ENCODE data around the gene KLK10. TPM values are rescaled to one million over a fixed set of nuclear protein-coding genes. Genes with fewer than 3 reads are reported as not detected.

Gene KLK10, protein sequence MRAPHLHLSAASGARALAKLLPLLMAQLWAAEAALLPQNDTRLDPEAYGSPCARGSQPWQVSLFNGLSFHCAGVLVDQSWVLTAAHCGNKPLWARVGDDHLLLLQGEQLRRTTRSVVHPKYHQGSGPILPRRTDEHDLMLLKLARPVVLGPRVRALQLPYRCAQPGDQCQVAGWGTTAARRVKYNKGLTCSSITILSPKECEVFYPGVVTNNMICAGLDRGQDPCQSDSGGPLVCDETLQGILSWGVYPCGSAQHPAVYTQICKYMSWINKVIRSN
- total RNA-seq (2014; rRNA removed; shearing (Covaris generic)), result 0.17 TPM in 1 of 2 replicates, not detected in the other
- polyA plus RNA-seq (2014; cell fraction: nucleus; rRNA removed), result not detected in 2 replicates

DNA sequence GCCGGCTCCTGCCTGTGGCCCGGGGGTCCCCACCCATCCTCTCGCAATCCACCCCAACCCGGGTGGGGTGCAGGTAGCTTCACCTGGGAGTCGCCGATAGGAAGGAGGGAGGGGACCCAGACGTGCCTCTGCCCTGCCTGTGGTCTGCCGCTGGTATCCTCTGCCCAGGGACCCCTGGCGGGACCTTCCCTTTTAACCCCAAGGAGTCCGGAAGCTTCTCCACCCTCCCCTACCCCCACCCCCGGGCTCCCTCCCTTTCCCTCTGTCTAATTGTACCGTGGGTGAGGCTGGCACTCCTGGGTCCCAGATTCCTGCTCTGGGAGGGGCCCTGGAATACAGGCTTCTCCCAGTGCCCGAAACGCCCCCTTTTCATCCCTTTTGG lies at the start of gene KLK10:
TSS of gene KLK10 (minus strand) at position 166 of the 382 bp plus-strand sequence. CDS start 579 bp downstream, outside the sequence.
- no peak for DNase-seq (ENCODE audit: extremely low read depth, low read depth)

DNA sequence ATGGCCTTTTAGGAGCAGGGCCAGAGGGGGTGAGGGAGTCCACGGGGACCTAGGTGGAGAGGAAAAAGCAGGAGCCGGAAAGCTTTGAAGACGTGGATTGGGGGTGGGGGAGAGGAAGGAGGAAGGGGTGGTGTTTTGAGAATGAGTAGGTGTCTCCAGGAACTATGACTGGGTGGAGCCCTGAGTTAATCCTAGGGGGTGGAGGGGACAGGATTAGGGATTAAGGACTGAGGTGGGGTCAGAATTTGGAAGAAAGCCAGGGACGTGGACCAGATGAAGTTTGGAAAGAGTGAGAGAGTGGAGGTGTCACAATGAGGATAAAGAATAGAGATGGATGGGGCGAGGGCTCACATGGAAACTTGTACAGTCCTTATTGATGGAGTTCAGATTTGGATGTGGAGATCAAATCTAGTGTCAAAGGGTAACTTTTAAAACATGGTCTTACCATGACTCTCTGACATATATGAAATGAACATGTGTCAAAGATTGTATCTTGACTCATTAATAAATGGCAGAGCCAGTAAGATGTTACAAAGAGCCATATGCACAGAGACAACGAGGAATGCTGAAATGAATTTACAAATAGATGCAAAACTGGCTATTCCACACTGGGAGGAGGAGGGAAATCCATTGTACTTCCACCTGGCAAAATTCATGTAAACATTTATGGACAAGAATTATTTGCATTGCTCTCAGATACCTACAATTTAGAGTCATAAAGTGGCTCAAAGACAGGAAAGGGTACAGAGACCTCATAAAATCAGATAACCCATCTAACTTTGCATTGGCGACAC lies 47.1 kb upstream of the KLK10 start:
- no peak for DNase-seq (ENCODE audit: extremely low read depth, low read depth)

DNA sequence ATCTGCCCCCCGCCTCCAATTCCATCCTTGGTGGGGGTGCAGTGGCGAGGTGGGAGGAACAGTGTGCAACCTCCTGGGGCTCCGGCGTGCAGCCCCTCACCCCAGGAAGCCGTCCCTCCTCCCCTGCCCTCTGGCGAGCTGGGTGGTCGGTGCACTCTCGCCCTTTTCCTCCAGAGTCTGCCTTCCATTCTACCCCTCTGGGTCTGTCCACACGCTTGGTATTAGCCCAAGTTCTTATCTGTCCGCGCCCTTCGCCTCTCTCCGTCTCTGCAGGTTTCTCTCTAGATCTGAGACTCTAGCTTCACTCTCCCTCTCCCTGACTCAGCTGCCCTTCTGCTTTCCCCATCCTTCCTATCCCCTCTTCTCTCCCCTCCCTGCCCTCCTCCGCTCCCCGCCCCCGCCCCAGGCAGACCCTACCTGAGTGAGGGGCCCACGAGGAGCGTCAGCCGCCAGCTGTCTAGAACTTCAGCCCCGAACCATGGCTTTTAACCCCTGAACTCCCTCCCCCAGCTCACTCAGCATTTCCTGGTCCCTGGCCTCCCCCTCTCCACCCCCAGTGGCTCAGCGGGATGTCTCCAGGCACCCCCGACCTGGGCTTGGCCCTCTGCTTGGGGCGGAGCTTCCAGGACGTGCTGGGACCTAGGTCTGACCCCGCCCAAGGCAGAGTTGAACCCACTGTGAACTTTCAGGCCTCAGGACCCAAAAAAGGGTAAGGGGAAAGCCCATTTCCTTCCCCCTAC lies 45.9 kb upstream of the KLK10 start:
- no peak for DNase-seq (ENCODE audit: extremely low read depth, low read depth)

DNA sequence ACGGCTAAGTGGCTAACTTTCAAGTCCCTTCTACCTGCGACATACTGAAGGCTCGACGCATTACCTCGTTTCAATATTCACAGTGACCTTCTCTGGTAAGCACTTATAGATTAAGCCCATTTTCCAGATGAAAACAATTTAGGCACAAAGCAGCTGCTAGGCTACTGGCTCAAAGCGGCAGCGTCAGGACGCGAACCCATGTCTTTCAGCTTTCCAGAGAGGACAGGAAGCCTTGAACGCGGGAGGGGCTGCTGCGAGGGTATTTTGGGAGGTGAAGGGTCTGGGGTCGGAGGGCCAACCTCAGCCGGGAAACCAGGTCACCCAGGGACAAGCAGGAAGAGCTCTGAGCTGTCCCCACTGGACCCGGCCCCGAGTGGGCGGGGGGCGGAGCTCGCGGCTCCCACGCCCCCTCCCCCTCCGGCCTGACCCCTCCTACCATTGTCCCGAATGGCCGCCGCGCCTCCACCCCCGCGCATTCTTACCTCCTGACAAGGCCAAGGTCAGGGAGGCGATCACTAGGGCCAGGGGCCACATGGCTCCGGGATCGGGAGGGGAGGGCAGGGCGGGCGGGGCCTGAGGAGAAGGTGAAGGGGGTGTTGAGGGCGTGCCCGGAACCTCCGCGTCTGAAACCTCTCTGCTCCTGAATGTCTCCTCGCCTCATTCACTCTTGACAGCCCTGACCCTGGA lies 45.2 kb upstream of the KLK10 start, which contains the start of gene KLK13:
TSS of gene KLK13 (minus strand) at position 559 of the 687 bp plus-strand sequence. CDS start at position 534, 25 bp downstream.
- no peak for DNase-seq (ENCODE audit: extremely low read depth, low read depth)

DNA sequence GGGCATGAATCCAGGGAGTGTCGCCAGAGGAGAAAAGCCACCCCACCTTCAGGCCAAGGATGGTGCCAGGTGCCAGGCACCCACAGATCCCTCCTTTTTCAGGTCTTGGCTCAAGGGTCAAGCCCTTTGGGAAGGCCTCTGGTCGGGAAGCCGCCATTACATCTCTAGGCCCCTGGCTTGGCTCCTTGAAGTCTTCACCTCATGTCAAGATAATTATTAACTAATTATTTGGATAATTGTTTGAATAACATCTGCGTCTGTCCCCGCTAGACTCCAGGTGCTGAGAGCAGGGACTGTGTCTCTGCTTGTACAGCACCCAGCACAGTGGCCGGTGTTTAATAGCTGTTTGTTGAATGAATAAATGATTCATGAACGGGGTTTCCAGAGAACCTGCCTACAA lies 44.2 kb upstream of the KLK10 start:
- DNase-seq (ENCODE audit: extremely low read depth, low read depth), result no peak

DNA sequence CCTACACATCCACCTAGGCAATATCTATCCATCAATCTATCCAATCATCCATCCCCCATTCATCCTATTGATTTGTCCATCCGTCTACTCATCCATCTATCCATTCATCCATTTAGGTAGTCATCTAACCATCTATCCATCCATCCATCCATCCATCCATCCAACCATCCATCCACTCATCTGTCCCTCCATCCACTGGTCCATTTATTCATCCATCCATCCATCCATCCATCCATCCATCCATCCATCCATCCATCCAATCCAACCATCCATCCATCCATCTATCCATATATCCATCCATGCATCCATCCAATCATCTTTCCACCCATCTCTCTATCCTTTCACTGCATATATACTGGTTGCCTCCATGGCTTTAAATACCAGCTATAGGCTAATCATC lies 41.5 kb upstream of the KLK10 start:
- DNase-seq (ENCODE audit: extremely low read depth, low read depth), result no peak

DNA sequence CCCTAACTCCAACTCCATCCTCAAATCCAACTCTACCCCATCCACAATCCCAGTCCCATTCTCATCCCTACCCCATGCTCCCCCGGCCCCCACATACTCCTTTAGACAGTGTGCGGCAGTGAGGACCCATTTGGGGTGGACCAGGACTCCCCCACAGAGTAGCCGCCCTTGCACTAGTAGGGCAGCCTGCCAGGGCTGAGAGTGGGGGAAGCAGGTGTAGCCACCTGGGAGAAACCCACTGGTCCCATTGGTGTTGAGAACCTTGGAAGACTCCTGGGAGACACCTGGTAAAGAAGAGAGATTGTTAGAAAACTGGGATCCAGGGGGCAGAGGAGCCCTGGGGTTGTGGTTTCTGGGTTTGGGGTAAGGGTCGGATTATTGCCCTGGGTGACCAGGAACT lies 40.8 kb upstream of the KLK10 start:
- no peak for DNase-seq (ENCODE audit: extremely low read depth, low read depth)

DNA sequence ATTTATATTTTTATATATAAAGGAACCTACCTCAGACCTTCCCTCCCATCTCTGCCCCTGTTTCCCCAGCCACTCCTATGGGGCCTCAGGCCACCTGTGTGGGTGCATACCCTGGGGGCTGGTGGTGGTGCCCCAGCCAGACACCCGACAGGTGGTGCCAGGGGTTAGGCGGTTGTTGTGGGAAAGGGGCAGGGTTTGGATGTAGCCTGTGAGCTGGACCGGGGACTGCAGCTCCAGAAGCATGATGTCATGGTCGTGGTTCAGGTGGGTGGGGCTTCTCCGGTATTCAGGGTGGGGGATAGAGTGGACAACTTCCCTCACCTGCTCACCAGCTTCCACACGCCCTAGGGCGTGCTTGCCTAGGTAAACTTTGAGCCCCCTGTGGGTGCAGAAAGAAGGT lies 40.2 kb upstream of the KLK10 start:
- DNase-seq (ENCODE audit: extremely low read depth, low read depth), result no peak

DNA sequence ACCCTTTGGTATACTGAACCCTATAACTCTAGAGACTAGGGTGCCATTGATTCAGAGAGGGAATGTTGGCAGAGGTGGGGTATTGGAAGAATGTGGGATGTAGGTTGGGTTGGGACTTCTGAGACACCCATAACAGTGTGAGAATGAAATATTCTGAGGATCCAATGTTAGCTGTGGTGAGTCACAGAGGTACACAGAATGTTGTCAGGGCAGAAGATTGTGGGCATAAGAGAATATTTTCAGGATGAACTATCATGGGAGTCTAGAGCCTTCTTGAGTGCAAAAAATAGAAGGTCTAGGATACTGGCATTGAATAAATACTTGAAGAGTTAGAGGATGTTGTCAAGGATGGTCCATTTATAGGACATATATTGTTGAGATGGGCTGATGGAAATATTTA lies 36.4 kb upstream of the KLK10 start:
- DNase-seq (ENCODE audit: extremely low read depth, low read depth), result no peak

DNA sequence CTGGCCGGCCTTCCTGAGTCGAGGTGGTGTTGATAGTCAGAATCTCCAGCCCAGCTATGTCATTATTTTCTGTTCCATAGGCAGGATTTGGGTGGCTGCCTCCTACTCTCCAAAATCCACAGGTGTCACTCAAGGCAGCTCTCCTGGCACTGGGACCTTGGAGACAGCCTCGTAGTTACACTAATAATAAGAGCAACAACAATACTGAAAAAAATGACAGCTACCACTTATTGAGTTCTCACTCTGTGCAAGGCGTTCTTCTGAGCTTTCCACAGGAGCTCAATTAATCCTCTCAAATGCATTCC lies 27.5 kb upstream of the KLK10 start:
- DNase-seq (ENCODE audit: extremely low read depth, low read depth), result no peak

DNA sequence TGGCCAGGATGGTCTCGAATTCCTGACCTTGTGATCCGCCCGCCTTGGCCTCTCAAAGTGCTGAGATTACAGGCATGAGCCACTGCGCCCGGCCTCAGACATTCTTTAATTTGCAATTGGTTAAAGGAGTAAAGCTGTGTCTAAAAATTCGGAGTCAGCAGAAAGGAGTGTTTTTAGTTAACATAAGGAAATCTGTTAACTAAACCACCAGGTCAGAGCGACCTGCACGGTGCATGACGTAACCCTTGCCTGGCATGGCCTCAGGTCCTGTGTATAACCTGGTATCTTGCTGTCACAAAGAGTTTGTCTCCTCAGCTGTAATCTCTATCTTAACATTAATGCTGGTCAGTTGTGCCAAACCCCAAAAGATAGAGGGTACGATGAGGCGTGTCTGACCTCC lies 24.8 kb upstream of the KLK10 start:
- DNase-seq (ENCODE audit: extremely low read depth, low read depth), result no peak

DNA sequence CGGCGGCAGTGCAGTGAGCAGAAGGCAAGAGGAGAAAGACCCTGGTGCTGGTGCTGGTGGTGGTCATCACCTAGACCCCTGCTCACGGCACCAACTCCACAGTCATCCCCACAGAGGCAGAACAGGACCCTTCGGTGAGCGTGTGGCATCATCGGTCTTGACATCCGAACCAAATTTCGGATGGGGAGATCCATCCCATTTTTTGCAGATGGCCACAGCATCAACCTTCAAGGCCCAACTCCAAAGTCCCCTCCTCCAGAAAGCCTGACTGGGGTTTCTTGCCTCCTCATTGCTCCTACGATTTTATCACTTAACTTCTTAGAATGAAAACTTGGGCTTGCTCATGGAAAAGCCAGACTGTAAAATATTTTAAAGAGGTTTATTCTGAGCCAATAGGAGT lies 24.0 kb upstream of the KLK10 start:
- no peak for DNase-seq (ENCODE audit: extremely low read depth, low read depth)

DNA sequence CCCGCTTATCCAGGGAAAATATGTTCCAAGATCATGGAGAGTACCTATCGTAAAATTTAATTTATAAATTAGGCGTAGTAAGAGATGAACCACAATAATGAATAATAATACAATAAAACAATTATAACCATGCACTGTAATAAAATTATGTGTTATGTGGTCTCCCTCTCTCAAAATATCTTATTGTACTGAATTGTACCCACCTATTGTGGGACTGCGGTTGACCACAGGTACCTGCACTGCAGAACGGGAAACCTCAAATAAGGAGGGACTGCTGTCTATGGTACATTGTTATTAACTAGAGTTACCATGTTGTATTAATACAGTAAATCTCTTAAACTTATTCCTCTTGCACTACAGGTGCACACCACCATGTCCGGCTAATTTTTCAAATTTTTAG lies 20.6 kb upstream of the KLK10 start:
- no peak for DNase-seq (ENCODE audit: extremely low read depth, low read depth)

DNA sequence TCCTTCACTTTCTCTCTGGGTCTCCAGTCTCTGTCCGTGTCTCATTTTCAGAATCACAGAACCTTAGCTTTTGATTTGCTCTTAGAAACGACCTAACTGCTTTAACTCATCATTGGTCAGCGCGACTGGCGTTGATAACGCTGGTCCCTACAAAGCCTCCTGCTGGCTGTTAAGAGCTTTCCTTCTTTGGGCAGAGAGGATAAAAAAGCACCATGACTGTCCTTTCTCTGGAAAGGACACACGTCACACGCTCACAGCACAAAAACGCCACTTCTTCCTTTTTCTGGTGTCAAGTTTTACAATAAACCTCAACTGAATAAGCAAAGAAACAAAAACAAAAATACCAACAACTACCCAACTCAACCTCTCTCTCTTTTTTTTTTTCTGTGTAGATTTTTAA lies 17.0 kb upstream of the KLK10 start:
- DNase-seq (ENCODE audit: extremely low read depth, low read depth), result no peak

DNA sequence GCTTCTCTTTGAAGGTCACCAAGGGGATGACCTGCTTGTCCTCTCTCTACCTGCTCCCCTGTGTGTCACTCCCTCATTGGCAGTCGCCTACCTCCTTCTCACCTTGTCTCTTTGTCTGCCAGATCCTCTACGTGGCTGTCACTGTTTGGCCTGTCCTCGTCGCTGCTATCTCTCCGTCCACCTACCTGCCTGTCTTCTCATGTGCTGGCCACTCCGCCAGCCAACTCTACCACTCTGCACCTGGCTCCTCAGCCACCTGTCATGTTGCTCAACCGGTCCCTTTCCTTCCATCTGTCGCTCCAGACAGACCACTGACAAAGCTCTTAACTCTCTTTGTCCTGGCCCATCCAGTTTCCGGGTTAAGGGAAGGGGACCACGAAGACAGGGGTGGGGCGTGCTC lies 15.2 kb upstream of the KLK10 start, which contains the start of gene KLK12:
TSS of gene KLK12 (minus strand) at position 299 of the 400 bp plus-strand sequence. CDS start 381 bp downstream, outside the sequence.
- DNase-seq (ENCODE audit: extremely low read depth, low read depth), result no peak

DNA sequence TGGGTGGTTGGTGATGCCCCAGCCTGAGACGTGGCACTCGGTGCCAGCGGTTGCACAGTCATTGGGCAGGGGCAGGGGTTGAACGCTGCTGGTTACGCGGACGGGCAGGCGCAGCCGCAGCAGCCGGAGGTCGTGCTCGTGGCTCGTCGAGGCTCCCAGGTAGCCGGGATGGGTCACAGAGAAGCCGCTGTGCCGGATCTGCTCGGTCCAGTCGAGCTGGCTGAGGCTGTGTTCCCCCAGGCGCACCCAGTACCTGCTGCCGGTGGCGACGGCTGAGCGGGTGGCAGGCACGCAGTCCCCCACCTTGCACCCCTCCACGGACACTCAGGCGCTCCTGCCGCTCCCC lies 12.3 kb upstream of the KLK10 start:
- no peak for DNase-seq (ENCODE audit: extremely low read depth, low read depth)

DNA sequence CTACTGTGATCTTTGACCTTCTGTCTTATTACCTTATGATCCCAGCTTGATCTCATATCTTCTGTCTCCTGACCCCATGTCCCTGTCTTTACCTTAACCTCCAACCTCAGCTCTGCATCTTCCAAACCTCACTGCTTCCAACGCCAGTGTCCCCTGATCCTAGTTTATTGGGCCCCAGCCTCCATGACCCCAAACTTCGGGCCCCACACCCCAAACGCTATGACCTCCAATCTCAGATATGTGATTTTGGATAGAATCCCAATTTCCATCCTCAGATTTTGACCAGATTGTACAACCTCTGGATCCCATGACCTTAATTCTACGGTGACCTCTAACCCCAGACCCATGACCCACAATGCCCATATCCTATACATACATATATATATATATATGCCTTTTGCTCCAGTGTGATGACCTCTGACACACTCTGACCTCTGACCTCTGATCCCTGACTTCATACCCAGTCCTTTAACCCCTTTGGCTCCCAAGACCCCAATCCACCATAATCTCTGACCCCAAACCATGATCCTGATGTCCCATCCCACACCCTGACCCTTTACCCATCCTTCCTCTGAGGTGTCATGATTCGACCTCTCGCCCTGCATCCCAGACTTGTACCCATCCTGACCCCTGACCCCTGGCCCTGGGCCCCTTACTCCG lies 11.8 kb upstream of the KLK10 start:
- no peak for DNase-seq (ENCODE audit: extremely low read depth, low read depth)

DNA sequence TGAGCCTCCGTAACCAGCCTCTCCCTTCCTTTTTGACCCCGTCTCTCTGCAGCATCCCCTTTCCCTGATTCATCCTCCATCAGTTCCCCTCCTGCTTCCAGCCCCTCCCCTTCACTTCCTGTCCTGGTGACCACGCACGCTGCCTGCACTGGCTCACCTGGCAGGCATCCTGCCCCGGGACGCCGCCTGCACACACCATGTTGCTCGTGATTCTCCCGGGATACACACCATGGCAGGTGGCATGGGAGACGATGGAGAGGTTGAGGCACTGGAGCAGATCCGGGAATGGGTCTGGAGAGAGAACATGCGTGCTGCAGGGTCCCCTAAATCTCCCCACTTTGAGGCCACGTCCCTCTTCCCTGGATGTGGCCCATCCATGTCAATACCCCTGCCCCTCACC lies 11.1 kb upstream of the KLK10 start:
- no peak for DNase-seq (ENCODE audit: extremely low read depth, low read depth)

DNA sequence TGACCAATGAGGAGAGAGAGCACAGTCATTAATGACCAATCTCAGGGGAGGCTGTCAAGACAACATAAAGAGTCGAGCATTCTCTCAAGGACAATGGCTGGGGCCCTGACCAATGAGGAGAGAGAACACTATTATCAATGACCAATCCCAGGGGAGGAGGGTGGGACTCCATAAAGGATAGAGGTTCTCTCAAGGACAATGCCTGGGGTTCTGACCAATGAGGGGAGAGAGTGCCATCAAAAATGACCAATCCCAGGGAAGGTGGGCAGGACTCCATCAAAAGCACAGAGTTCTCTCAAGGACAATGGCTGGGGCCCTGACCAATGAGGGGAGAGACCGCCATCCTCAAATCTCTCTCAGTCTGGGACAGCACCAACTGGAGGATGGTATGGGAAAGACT lies 10.2 kb upstream of the KLK10 start:
- DNase-seq (ENCODE audit: extremely low read depth, low read depth), result no peak

DNA sequence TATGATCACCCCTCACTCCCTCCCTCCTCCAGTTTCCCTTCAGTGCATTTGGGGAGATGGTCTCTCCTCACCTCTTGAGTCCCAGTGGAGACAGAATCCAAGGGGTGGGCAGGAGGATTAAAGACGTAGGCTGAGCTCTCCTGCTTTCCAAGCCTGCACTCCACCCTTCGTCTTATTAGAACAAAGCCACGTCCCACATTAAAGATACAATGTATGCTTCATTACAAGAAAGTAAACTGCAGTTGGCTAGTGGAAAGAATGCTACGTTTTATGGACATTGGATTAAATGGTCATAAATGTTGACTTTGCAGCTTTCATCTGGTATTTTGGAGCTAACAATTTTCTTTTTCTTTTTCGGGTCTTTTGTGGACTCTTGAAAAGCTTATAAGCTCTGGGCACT lies 8.4 kb upstream of the KLK10 start:
- no peak for DNase-seq (ENCODE audit: extremely low read depth, low read depth)
